Endometrium (tissue), 2 donors: ENCODE measurements around the gene SPHKAP.
"Not testable (repeated sequence)": the region's sequence is repeated elsewhere in the genome, so short reads cannot be mapped to it uniquely, and the experiment has no call there.

ENCODE experiments used
- FAIRE-seq: peaks from 2 replicates; lab custom pipeline; 2012; peaks lifted over from hg19 to GRCh38; lab: Jason Lieb, UNC
- donor health status: control.
- donor health status: control.

Gene SPHKAP

DNA sequence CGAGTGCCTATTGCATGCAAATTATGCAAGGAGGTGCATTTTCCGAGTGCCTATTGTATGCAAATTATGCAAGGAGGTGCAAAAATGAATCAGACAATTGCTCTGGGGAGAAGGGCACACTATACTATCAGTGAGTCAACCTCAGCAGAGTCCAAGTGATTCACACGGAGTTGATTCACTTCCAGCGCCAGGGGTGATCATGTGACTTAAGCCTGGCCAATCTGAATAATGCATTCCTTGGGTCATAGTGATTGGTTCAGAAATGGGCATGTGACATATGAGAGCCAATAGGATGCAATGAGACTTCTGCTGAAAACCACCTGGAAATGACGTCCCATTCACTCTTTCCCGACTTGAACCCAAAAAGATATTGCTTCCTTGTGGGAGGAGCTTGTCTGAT lies 157.9 kb downstream of the SPHKAP start:
- no peak for FAIRE-seq

DNA sequence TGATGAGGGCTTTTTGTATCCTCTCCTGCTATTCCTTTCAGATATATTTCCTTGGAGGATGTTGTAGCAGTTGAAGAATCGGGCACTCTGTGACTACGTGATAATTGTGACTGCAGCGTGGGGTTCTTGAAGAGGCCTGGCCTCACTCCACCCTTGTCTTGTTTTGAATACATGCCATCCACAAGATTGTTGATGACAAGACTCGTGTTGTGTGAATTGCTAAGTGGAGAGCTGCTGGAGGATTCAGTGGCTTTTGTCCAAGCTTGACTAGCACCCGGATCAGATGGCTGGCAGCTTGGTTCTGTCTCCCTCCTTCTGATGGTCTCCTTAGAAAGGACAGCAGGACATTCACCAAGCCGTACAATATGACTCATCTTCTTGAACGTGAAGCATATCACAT lies 163.2 kb downstream of the SPHKAP start:
- no peak for FAIRE-seq

DNA sequence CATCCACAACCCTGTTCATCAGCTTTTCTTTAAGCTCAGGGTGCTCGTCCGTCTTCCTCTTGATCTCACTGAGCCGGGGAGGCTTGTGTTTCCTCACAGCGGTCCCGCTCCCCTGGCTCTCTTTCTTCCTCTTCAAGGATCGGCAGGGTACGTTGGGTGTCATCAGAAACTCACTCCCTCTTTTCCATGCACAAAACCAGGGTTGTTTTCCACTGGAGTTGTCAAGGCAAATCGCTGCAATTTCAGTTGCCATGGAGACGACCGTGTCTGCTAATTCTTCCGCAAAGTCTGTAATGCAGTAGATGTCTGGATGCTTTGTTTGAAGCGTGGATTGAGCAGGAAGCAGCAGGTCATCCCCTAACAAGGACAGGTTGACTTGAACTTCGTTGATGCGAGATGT lies 163.7 kb downstream of the SPHKAP start:
- no peak for FAIRE-seq

DNA sequence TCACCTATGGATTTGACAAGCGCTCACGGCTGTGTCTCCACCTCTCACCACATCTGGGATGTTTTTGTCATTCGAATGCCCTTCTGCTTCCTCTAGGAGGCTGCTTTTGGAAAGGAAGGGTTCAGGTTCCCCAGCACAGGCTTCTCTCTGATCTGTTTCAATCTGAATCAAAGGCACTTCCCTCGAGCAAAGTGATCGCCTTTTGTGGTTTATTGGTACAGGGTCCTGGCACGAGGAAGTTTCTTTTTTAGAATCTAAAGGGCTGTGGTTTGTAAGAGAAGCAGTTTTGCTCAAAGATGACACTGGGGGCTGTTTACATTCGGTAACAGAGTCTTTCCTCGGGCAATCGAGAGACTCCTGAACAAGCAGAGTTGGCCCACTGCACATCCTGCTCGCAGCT lies 165.1 kb downstream of the SPHKAP start:
- no peak for FAIRE-seq

DNA sequence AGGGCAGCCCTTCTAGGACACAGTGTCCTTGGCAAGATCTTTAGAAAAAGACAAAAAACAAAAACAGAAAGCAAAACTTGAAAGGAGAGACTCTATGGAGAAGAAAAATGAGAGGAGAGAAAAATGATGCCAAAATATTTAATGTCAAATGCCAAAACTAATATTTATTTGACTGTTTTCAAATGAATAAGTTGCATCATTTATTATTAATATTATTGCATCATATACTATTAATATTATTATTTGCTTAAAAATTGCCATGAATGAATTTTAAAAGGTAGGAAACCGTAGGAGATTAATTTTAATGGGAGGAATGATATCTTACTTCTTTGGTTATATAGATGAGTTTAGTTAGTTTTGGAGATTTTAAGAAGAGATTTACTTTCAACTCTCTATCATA lies 165.7 kb downstream of the SPHKAP start:
- FAIRE-seq: no peak

DNA sequence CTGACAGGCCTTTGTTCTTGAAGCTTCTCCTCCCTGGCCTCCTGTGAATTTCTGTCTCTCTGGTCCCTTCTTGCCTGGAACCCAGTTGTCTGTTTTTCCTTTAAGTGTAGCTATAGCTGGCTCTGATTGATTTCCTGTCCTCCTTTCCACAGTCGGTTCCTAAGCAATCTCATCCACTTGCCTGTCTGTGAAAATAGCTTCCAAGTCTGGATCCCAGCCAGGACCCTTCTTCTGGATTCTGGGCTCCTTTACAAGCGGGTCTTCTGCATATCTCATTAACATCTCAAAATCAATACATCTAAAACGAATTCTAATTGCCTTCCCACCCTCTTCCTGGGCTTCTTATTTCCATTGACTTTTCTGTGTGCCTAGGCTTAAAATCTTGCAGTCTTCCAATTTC lies 185.1 kb downstream of the SPHKAP start:
- FAIRE-seq: no peak

DNA sequence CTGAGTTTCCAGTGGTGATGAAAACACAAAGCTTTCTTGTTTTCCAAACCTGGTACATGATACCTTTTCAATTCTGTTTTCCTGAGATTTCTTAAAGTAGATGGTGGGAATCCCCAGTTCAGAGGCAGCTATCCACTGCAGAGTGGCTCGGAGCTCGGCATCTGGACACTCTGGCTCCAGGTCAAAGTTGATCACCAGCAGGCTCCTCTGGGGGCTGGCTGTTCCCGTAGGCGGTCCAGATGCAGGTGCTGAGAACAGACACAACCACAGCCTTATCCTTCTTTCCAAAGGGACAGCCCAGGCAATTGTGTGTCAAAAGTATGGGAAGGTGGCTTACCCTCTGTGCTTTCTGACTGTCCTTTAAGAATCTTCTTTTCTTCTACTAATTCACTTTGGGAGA lies 190.6 kb downstream of the SPHKAP start:
- FAIRE-seq: no peak

DNA sequence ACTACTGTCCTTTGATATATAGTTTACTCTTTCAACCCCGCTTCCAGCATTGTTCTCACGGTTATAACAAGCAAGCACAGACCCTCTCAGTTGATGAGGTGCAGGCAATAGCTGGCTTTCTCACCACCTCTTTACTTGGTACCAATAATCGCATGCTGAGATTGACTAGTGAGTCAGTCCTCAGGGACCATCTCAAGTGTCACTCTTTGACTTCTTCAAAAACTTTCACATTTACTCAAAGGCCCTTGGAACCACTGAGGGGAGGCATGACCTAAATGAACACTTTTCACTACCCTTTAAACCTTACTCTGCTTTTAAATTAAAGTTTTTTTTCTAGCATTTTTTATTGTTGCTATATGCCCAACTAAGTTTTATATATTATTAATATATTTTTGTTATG lies 208.2 kb downstream of the SPHKAP start:
- no peak for FAIRE-seq

DNA sequence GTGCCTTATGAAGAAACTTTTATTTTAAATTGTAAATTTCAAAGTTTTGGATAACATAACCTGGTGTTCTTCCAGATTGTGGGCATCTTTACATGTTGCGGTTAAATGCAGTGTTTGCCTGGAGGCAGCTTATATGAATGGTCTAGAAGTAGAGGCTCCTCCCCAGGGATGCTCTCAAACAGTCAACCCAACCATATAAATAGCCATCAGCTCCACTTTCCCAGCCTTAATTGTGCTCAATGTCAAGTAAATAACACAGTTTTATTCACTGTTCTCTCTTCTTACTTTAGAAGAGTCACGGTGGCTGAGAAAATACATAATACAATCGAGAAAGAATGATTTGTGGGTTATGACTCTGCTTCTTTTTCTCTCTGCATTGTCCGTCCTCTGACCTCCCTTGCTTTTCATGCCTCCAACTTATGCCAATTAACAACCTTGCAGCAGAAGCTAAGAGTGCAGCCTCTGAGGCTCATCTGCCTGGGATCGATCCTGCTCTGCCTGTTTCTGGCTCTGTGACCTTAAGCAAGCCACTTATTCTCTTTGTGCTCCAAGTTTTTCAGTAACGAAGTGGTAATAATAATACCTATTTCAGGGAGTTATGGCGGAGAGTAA lies 209.8 kb downstream of the SPHKAP start:
- FAIRE-seq: no peak

DNA sequence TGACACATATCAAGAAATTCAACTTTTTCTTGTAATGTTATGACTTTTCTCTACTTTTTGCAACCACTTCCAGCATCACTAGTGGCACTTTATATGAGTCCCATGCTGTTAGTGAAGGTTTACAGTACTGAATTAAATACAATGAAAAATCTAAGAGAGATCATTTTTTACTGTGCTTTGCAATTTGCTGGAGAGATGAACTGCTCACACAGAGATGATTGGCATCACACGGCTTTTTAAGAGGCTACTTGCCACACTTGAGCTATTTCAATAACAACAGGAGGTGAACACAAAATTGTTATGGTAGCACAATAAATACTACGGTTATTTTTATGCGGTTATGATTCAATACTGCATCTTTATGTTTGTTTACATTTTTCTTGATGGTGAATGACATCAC lies 221.2 kb downstream of the SPHKAP start:
- FAIRE-seq: no peak

DNA sequence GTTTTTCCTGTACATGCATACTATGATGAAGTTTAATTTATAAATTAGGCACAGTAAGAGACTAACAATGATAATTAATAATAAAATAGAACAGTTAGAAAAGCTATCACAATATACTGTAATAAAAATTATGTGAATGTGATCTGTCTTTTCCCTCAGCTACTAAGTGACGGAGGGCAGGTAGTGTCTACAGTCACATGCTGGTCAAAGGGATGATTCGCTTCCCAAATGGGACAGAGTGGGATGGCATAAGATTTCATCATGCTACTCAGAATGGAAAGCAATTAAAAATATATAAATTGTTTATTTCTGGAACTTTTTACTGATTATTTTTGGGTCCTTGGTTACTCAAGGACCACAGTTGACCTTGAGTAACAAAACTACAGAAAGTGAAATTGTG lies 238.5 kb downstream of the SPHKAP start:
- FAIRE-seq: no peak

DNA sequence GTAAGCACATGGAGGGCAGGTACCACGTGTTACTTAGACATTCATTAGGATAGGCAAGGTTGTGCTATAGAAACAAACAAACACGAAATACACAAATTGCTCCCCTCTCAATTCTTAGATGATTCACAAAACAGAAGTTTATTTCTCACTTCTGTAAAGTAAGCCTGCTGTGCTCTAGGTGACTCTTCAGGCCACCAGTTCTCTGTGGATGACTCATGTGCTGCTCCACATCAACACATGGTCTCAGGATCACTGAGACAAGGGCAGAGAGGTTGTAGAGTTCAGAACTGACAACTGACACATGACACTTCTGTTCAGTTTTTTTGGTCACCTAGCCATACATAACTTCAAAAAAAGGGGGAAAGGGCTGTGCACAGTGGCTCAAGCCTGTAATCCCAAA lies 239.5 kb downstream of the SPHKAP start:
- no peak for FAIRE-seq

DNA sequence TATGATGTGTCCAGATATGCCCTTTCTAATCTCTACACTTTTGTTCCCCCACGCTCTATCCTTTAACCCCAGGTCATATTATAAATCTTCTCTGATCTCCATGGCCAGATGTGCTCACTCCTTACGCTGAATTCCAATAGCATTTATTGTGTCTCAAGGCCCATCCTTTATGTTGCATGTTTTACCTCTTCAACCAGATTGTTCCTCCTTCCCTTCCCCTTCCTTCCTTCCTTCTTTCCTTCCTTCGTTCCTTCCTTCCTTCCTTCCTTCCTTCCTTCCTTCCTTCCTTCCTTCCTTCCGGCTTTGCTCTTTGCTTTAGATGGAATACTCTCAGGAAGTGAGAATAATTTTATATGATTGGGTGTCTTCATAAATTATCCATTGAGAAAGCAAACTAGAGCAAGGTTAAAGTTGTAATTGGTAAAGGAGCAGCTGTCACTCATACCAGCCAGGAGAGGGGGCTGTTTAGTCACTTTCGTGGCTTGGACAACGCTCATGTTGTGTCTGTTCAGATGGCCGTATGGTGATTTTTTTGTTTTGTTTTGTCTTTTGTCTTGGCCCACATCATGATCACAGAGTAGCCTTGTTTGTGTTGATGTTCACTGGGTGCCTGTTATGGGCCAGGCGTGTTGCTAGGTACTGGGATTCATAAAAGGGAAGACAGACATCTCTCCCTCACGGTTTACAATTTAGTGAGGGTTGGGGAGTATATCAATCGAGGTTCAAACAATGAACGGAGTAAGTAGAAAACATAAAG lies 242.0 kb downstream of the SPHKAP start:
- FAIRE-seq: no peak

DNA sequence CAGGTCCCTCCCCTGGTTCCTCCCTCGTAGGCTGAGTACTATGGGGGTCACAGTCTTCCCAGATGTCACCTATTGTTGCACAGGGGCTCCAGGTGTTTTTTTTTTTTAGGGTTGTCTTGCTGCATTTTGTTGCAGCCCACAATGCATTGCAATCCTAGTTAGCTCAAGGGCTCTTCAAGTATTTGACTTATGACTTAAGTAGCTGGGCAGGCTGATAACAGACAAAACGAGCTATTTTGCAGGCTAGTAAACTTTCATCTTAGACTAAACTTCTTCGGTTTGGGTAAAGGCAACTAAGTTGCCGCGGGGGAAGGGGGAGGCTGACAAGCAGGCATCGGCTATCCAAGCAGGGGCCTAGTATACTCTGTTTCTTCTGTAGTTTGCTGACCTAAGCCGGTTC lies 245.2 kb downstream of the SPHKAP start:
- FAIRE-seq: not testable (repeated sequence)

DNA sequence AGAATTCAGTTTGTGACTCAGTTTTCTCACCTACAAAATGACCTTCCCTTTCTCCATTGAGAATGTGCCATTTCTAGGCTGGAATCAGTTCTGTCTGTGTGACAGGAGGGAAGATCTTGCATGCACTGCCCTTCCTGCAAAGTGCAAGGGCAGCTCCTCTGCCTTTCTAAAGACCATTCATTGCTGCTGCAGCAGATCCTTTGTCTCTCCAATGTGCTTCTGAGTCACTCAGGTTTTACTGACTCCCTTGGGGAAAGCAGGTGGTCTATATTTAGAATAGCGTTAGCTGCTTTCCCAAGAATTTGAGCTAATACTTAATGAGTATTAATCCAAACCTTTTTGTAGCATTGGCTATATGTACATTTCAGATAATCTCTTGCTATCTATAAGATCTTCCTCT lies 247.6 kb downstream of the SPHKAP start:
- FAIRE-seq: no peak

DNA sequence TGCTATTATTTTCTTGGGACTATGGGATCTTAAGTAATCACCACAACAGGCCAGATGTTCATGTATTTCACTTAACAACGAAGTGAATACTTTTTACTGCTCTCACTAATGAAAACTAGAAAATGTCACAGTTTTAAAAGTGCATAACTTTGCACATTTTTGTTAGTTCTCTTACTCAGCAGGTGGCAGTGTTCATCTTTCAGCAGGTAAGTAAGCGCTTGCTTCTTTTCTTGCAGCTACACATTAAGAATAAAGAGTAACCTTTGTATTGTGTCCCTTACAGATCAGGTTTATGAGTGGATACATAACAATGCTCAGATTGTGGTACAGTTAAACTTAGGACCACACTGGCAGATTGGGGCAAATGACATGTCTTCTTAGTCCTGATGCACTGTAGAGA lies 249.1 kb downstream of the SPHKAP start:
- FAIRE-seq: no peak

DNA sequence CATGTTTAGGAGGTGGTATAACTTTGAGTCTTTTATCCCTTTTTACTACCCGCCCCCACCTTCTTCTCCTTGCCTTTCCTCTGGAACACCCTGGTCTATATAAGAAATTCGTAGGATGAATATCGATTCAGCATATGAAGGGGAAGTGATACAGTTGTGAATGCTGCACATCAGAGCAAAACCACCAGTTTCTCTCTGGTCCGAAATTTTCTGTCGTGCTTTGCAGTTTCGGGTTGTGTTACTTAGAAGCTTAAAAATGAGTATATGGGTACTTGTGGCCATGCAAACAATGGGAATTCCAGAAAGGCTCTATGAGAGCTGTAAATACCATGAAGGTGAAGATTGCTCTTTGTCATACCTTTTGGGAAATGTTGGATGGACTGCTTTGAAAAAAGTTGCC lies 249.5 kb downstream of the SPHKAP start:
- no peak for FAIRE-seq
